Jurkat, Clone E6-1 (cell line): Measurements from ENCODE around the gene HRCT1. TPM values are rescaled to one million over a fixed set of nuclear protein-coding genes. Genes with fewer than 3 reads are reported as not detected.
"Not testable (repeated sequence)": the region's sequence is repeated elsewhere in the genome, so short reads cannot be mapped to it uniquely, and the experiment has no call there.

Experiments
- DNase-seq: peaks from one replicate; pipeline ENCODE4 v3.0.0-alpha.2; 2011; ENCODE audit warnings: low read depth, low spot score
- H3K4me3 ChIP-seq: 2 replicates; pipeline ENCODE4 v1.5.1; 2011; ENCODE audit warnings: mild to moderate bottlenecking, low read length, control low read depth, moderate library complexity
- polyA plus RNA-seq: library from polyadenylated mRNA; unstranded; fragments of >200 nt; gene quantifications from one replicate; pipeline ENCODE4 v1.2.1, GENCODE V29; 2012; ENCODE audit warnings: missing spikeins; ENCODE audit not compliant: insufficient read length, insufficient read depth

Gene HRCT1
- polyA plus RNA-seq: not detected

- H3K4me3 ChIP-seq: no peak within 1 kb of the TSS
- DNase-seq: no peak
Measured at GRCh38 chr9:35905912-35906679, at the start of gene HRCT1. HRCT1 (plus strand) TSS chr9:35906202; CDS start chr9:35906288, 86 bp downstream.

GRCh38 chr9:35856206-35856605 is 49.8 kb upstream of the HRCT1 start:
- no peak for DNase-seq

GRCh38 chr9:35856882-35857281 is 49.1 kb upstream of the HRCT1 start:
- H3K4me3 ChIP-seq: no peak overlapping the region
- no peak for DNase-seq

More at GRCh38 chr9:35856206-35856605, 49.8 kb upstream of the HRCT1 start:
- H3K4me3 ChIP-seq: no peak overlapping the region

- H3K4me3 ChIP-seq: no peak overlapping the region
- DNase-seq: no peak
Measured at GRCh38 chr9:35858458-35858857, 47.5 kb upstream of the HRCT1 start.

DNA sequence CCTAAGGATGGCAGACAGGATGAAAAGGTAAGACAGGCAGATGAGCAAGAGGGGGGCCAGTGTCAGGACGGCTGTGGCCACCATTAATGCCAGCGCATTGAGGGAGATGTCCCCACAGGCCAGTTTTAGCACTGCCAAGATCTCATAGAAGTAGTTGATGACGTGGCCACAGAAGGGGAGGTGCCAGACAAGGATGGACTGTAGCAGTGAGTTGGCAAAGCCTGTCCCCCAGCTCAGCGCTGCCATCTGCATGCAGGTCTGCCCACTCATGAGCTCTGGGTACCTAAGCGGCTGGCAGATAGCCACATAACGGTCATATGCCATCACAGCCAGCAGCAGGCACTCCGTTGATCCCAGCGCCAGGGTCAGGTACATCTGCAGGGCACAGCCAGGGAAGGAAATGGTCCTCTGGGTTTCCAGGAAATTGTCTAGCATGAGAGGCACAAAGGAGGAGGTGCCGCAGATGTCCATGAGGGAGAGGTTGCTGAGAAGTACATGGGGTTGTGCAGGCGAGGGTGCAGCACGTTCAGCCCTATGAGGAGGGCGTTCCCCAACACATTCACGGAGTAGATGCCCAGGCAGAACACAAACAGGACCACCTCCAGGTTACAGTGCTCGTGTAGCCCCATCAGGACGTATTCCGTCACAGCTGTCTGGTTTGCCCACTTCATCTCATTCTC is 46.6 kb upstream of the HRCT1 start:
- DNase-seq: peak; percentile 11

DNA sequence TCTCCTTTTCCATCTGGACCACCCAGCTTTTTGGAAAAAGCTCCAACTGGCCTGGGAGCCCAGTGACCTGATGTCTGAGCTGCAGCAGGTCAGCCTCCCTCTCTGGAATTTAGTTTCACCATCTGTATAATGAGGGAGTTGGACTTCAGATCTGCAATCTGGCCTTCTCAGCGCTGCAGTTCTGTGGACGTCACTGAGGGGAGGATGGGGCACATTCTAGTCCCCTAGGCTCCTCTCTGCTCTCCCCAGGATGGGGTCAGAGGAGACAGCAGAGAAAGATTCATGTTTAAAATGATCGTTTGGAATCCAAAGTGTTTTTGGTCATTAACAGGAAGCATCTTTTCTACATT is 46.0 kb upstream of the HRCT1 start:
- H3K4me3 ChIP-seq: no peak overlapping the region
- no peak for DNase-seq

More for the DNA sequence above, 46.6 kb upstream of the HRCT1 start:
- H3K4me3 ChIP-seq: no peak overlapping the region

- H3K4me3 ChIP-seq: no peak overlapping the region
- DNase-seq: no peak
Measured at GRCh38 chr9:35861161-35861897, 44.7 kb upstream of the HRCT1 start.

DNA sequence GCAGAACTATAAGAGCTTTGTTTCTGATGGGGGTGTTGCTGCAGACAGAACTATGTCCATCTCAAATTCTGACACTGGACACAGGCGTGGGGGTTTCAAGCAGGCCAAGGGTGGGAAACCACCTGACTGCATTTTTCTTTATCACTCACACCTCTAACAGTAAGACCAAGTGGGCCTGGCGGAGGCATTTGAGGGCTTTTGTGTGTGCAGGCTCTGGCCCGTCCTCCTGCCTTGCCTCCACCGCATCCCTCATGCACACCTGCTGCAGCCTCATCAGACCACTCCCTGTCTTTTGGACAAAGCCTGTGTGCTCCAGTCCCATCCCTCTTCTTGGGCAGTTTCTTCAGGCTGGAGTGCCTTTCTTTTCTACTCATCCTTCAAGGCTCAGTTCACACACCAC is 43.7 kb upstream of the HRCT1 start:
- no peak for DNase-seq
- no peak overlapping the region for H3K4me3 ChIP-seq

DNA sequence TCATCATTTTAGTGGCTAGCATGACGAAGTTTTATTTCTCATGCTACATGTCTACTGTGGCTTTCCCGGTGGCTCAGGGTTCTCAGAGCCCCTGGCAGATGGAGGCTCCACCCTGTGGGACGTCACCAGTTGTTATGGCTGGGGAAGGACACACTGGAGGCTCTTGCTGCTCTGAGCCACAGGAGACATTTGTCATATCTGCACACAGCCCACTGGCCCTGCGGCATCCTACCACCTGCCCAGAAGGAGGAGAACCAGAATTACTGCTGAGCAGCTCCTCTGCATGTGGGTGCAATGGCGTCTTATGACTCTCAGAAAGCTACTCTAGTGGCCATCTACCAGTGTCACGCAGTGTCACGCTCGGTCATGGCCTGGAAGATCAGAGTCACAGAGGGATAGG is 42.4 kb upstream of the HRCT1 start:
- no peak for DNase-seq
- no peak overlapping the region for H3K4me3 ChIP-seq

- no peak for DNase-seq
- no peak overlapping the region for H3K4me3 ChIP-seq
Measured at GRCh38 chr9:35864695-35865255, 41.2 kb upstream of the HRCT1 start.

GRCh38 chr9:35867538-35867937 is 38.5 kb upstream of the HRCT1 start:
- H3K4me3 ChIP-seq: no peak overlapping the region
- DNase-seq: no peak

GRCh38 chr9:35868933-35869332 is 37.1 kb upstream of the HRCT1 start:
- DNase-seq: no peak
- H3K4me3 ChIP-seq: no peak overlapping the region

- DNase-seq: no peak
- no peak overlapping the region for H3K4me3 ChIP-seq
Measured at GRCh38 chr9:35869621-35870216, 36.3 kb upstream of the HRCT1 start.

- H3K4me3 ChIP-seq: no peak within 1 kb of the TSS
- no peak for DNase-seq
Measured at GRCh38 chr9:35870351-35870923, 35.6 kb upstream of the HRCT1 start, which contains the start of gene OR13J1. OR13J1 (minus strand) TSS chr9:35870401; CDS start chr9:35870401, 0 bp downstream.

- H3K4me3 ChIP-seq: no peak overlapping the region
- no peak for DNase-seq
Measured at GRCh38 chr9:35871545-35871944, 34.5 kb upstream of the HRCT1 start.

DNA sequence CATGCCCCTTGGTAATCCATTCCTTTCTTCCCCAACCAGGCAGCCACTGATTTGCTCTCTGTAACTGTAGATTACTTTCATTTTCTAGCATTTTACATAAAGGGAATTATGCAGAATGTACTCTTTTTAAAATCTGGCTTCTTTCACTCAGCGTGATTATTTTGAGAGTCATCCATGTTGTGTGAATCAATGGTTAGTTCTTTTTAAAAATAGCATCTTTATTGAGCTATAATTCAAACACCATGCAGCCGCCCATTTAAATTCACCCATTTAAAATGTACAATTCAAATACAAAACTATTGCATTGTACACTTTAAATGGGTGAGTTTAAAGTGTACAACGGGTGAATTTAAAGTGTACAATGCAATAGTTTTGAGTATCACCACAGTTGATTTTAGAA is 33.5 kb upstream of the HRCT1 start:
- no peak overlapping the region for H3K4me3 ChIP-seq
- DNase-seq: no peak

DNA sequence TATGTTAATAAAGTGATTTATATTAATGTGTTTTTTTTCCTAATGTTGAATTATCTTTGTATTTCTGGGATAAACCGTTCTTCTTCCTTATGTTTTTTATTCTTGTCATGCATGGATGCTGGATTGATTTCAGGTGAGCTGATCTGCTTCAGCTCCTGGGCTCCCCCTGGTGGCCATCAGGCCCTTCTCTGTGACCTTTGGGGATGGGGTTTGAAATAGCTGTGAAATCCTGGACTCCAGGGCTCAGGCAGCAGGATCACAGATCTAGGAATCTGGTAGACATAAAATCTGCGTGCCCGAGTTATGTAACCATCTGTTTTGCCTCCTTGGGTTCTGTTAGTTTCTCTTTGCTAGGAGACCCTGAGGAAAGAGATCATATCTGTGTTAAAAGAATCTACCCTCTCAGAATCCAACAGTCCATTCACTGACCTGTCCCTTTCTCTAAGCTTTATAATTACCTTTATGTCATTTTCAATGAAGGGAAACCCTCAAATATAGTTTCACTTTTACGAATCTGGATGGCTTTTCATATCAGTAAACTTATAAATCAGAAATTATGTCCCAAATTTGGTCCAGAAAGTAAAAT is 23.6 kb upstream of the HRCT1 start:
- H3K4me3 ChIP-seq: no peak overlapping the region
- DNase-seq: peak; percentile 40

- H3K4me3 ChIP-seq: no peak overlapping the region
Measured at GRCh38 chr9:35882996-35883395, 23.0 kb upstream of the HRCT1 start.

GRCh38 chr9:35884908-35885307 is 21.1 kb upstream of the HRCT1 start:
- not testable (repeated sequence) for H3K4me3 ChIP-seq, DNase-seq

More at GRCh38 chr9:35882996-35883395, 23.0 kb upstream of the HRCT1 start:
- no peak for DNase-seq
